Measurements from ENCODE around the gene CCDC149. TPM values are rescaled to one million over a fixed set of nuclear protein-coding genes. Genes with fewer than 3 reads are reported as not detected.

Gene CCDC149
- total and polyA plus RNA-seq, 2 donors (not counting 1 experiment from before 2014, with no cell fraction given), result not detected

DNA sequence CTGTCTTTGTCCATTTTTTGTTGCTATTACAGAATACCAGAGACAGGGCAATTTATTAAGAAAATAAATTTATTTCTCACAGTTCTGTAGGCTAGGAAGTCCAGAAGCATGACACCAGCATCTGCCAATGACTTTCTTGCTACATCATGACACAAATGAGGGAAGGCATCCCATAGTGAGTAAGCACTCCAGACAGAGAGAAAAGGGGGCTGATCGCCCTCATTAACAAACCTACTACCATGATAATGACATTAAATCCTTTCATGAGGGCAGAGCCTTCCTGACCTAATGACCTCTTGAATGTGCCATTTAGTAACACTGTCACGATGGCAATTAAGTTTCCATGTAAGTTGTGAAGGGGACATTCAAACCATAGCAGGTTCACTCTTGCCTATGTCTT is 20.1 kb downstream of the CCDC149 start:
- no peaks in the 10 kb centered on the region for H3K9me3 Mint-ChIP-seq (ENCODE audit: insufficient read depth)
- H3K27ac Mint-ChIP-seq, result no peak overlapping the region
- peaks cover 0 to 2% (median 0%) of the 10 kb centered on the region in 3 donors for H3K9me3 ChIP-seq (ENCODE audit: control extremely low read depth in 1 of 3, control insufficient read depth in 2 of 3, insufficient read depth in 1 of 3, low read length in 2 of 3)
- no peak overlapping the region for H3K27ac ChIP-seq (ENCODE audit: low read length in 2 of 2)
- H3K79me2 ChIP-seq (ENCODE audit: control insufficient read depth, insufficient read depth, low read length), result no peaks in the 10 kb centered on the region
- no peak overlapping the region for H3K4me2 ChIP-seq (replicated peaks; ENCODE audit: low read depth, low read length, poor library complexity, severe bottlenecking)
- H2AFZ ChIP-seq (ENCODE audit: insufficient read depth, low read depth, low read length, poor library complexity, severe bottlenecking), result no peak overlapping the region
- no peaks in the 10 kb centered on the region for H3K36me3 ChIP-seq (replicated peaks in 1 of 2; ENCODE audit: control extremely low read depth in 1 of 2, control insufficient read depth in 1 of 2, extremely low read depth in 1 of 2, insufficient read depth in 2 of 2, low read length in 1 of 2)
- no peak for TF ChIP-seq EZH2 (IDR thresholded peaks at IDR 0.05; ENCODE audit: borderline replicate concordance, insufficient read depth, low read depth, low read length, poor library complexity, severe bottlenecking)
- TF ChIP-seq, protein P1, sequence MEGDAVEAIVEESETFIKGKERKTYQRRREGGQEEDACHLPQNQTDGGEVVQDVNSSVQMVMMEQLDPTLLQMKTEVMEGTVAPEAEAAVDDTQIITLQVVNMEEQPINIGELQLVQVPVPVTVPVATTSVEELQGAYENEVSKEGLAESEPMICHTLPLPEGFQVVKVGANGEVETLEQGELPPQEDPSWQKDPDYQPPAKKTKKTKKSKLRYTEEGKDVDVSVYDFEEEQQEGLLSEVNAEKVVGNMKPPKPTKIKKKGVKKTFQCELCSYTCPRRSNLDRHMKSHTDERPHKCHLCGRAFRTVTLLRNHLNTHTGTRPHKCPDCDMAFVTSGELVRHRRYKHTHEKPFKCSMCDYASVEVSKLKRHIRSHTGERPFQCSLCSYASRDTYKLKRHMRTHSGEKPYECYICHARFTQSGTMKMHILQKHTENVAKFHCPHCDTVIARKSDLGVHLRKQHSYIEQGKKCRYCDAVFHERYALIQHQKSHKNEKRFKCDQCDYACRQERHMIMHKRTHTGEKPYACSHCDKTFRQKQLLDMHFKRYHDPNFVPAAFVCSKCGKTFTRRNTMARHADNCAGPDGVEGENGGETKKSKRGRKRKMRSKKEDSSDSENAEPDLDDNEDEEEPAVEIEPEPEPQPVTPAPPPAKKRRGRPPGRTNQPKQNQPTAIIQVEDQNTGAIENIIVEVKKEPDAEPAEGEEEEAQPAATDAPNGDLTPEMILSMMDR (IDR thresholded peaks at IDR 0.05), result no peak
- H3K4me3 ChIP-seq (ENCODE audit: control extremely low read depth in 1 of 5, extremely low read depth in 1 of 5, insufficient read depth in 1 of 5, low read depth in 2 of 5, low read length in 4 of 5), result no peak overlapping the region
- H3K4me1 ChIP-seq (ENCODE audit: control insufficient read depth in 2 of 2, insufficient read depth in 2 of 2, low read length in 2 of 2), result no peaks in the 10 kb centered on the region
- H3K4me3 Mint-ChIP-seq, result no peak overlapping the region
- DNase-seq, result no peak
- intact Hi-C loops (cut with micrococcal nuclease), result no loop called here
- H3K9ac ChIP-seq (ENCODE audit: low read length), result no peak overlapping the region
- H3K4me1 Mint-ChIP-seq, result no peaks in the 10 kb centered on the region
- WGBS (ENCODE audit: insufficient coverage), result no CpG with 5 or more reads among the region's 2 CpGs
- no peaks in the 10 kb centered on the region for H3K27me3 Mint-ChIP-seq
- no peak for ATAC-seq (ENCODE audit: low read depth)
- POLR2A ChIA-PET, result no interaction called here
- no peaks in the 10 kb centered on the region for H4K20me1 ChIP-seq (ENCODE audit: control insufficient read depth, insufficient read depth, low read length, poor library complexity, severe bottlenecking)
- H3K27me3 ChIP-seq (replicated peaks in 1 of 4; ENCODE audit: control extremely low read depth in 1 of 4, control insufficient read depth in 3 of 4, insufficient read depth in 4 of 4, low read length in 3 of 4), result no peaks in the 10 kb centered on the region
- CTCF ChIA-PET, result no interaction called here

DNA sequence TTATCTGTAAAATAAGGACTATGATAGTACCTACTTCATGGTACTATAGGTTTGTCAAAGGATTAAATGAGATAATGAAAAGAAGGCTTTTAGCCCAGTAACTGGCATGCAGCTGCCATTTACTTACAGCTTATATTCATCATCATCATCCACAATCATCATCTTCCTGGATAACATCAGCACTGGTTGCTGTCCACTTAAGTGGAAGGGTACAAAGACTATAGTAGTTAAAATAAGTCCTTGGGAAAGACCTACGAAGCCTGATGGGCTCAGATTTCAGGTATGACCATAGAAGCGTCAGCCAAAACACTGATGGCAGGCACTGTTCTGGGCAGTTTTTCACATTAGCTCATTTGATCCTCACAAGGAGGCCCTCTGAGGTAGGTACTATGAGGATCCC is 20.6 kb downstream of the CCDC149 start:
- Mint-ChIP-seq H3K4me3 (no peak overlapping the region), H3K4me1 (no peaks in the 10 kb centered on the region), H3K9me3 (ENCODE audit: insufficient read depth) (no peaks in the 10 kb centered on the region), H3K27me3 (no peaks in the 10 kb centered on the region), H3K27ac (no peak overlapping the region)
- ChIA-PET POLR2A (no interaction called here), CTCF (no interaction called here)
- H3K4me3 ChIP-seq (ENCODE audit: control extremely low read depth in 1 of 5, extremely low read depth in 1 of 5, insufficient read depth in 1 of 5, low read depth in 2 of 5, low read length in 4 of 5), result no peak overlapping the region
- no peaks in the 10 kb centered on the region for H3K27me3 ChIP-seq (replicated peaks in 1 of 4; ENCODE audit: control extremely low read depth in 1 of 4, control insufficient read depth in 3 of 4, insufficient read depth in 4 of 4, low read length in 3 of 4)
- no peaks in the 10 kb centered on the region for H4K20me1 ChIP-seq (ENCODE audit: control insufficient read depth, insufficient read depth, low read length, poor library complexity, severe bottlenecking)
- ATAC-seq (ENCODE audit: low read depth), result no peak
- H3K36me3 ChIP-seq (replicated peaks in 1 of 2; ENCODE audit: control extremely low read depth in 1 of 2, control insufficient read depth in 1 of 2, extremely low read depth in 1 of 2, insufficient read depth in 2 of 2, low read length in 1 of 2), result no peaks in the 10 kb centered on the region
- H3K4me1 ChIP-seq (ENCODE audit: control insufficient read depth in 2 of 2, insufficient read depth in 2 of 2, low read length in 2 of 2), result no peaks in the 10 kb centered on the region
- no peaks in the 10 kb centered on the region for H3K9me3 ChIP-seq (ENCODE audit: control extremely low read depth in 1 of 3, control insufficient read depth in 2 of 3, insufficient read depth in 1 of 3, low read length in 2 of 3)
- H3K79me2 ChIP-seq (ENCODE audit: control insufficient read depth, insufficient read depth, low read length), result no peaks in the 10 kb centered on the region
- 90% methylated on average over 2 of the region's 2 CpGs for WGBS (ENCODE audit: insufficient coverage)
- no peak for DNase-seq
- H3K4me2 ChIP-seq (replicated peaks; ENCODE audit: low read depth, low read length, poor library complexity, severe bottlenecking), result no peak overlapping the region
- no peak overlapping the region for H3K9ac ChIP-seq (ENCODE audit: low read length)
- H3K27ac ChIP-seq (ENCODE audit: low read length in 2 of 2), result no peak overlapping the region
- no peak overlapping the region for H2AFZ ChIP-seq (ENCODE audit: insufficient read depth, low read depth, low read length, poor library complexity, severe bottlenecking)
- intact Hi-C loops (cut with micrococcal nuclease), result no loop called here
- no peak for TF ChIP-seq EZH2 (IDR thresholded peaks at IDR 0.05; ENCODE audit: borderline replicate concordance, insufficient read depth, low read depth, low read length, poor library complexity, severe bottlenecking)
- TF ChIP-seq, protein P1 (IDR thresholded peaks at IDR 0.05), result no peak
